NCI-H524 treated with DMSO at 0.1 percent for 48 hours (cell line): ENCODE results near the gene FRMPD1.

ENCODE experiments used
- DNase-seq: peaks from one replicate; lab custom pipeline; 2025; lab: John Stamatoyannopoulos, UW

FRMPD1 gene

DNA sequence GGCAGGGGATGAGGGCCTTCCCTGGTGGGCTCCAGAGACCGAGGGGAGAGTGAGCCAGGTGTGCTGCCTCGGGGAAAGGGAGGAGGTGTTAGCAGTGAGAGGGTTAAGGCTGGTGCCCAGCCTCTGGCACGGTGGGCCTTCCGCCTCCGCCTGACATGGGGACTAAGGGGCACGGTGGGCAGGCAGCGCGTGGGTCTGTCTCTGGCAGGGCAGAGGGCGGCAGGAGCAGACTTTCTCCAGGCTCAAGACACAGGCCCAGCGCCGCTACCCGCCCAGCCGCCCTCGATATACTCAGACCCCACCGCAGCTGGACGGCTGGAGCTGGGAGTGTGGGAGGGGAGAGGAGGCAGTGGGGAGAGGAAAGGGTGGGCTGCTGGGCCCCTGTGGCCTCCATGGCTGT is 14.9 kb upstream of the FRMPD1 start:
- DNase-seq = no peak

DNA sequence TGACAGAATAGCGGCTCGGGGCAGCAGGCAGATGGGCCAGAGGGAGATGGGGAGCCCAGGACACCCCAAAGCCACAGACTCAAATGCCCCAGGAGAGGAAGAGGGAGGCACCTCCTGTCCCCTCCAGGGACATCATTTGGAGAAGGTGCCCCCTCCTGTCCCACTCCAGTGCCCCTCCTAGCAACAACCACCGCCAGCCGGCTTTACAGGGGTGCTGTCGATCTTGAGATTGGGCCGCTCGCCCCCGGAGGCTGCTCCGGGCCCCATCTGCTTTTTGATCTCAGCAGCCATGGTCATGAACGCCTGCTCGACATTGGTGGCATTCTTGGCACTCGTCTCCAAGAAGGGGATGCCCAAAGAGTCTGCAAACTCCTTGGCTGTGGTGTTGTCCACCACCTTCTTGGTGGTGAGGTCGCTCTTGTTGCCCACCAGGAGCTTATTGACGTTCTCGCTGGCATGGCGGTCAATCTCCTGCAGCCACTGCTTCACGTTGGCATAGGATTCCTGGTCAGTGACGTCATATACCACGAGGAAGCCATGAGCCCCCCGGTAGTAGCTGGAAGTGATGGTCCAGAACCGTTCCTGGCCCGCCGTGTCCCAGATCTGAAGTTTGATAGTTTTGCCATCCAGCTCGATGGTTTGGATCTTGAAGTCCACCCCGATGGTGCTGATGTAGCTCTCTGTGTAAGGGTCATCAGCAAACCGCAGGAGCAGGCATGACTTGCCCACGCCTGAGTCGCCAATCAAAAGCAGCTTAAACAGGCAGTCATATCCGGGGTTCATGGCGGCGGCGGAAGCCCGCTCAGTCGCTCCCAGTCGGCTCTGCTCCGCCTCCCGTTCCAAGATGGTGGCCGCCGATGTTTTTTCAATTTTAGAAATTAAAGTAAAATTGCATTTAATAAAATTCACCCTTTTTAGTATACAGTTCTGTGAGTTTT is 14.0 kb upstream of the FRMPD1 start:
- no peak for DNase-seq

GRCh38 chr9:37639109-37639762 is 11.5 kb upstream of the FRMPD1 start:
- DNase-seq = no peak

DNA sequence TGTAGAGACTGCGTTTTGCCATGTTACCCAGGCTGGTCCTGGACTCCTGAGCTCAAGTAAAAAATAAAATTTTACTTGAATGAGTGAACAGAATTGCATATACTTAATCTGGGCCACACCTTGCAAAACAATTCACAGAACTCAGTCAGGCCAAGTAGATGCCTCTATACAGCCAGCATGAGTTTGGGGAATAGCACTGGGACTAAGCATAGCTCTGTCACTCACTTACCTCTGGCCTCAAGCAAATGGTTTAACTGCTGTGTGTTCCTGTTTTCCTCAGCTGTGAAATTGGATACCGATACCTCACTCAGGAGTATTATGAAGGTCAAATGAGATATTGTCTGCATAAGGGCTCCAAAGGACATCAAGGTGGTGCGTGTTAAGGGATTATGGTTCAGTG is 10.9 kb upstream of the FRMPD1 start:
- DNase-seq = peak; percentile 86

DNA sequence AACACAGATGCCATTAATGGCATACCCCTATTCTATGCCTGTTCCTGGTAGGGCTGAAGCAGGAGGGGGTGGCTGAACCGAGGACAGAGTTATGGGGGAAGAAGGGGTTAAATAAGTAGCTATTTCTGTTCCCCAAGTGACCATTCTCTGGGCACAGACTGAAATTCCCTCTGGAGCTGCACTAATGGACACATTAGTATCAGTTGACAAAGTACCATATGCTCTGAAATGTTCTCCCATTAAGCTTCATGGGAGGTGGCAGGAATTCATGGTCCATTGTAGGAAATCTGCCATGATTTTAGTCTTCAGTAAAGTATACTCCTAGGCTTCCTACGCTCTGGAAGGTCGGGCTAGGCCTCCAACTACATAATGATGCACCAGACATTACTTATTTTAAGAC is 10.5 kb upstream of the FRMPD1 start:
- DNase-seq = peak; percentile 86

GRCh38 chr9:37641331-37641730 is 9.4 kb upstream of the FRMPD1 start:
- no peak for DNase-seq

GRCh38 chr9:37643214-37643613 is 7.5 kb upstream of the FRMPD1 start:
- DNase-seq = no peak

DNA sequence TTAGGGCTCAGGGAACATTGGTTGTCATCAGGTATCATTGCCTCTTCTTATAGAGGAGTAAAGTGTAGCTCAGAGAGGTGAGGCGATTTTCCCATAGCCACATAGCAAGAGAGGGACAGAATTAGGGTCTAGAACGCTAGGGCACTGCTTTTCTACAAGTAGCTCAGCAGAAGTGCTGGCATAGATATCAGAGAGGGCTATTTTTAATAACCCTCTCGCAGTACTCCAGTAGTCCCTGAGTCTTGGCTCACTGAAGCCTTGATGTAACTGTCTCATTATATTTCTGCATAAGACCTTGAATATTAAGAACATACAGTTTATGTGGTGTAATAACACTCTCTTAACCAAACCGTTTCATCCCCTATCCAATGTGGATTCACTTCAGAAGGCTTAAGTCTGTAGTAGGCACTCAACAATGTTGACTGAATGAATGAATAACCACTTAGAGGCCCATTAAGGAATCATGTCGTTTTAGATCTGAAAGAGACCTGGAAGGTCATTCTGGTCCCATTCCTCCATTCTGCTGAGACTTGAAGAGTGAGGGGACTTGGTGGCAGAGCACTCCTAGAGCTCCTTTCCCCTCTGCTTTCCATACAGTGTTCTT is 4.7 kb upstream of the FRMPD1 start:
- peak; percentile 43 for DNase-seq

DNA sequence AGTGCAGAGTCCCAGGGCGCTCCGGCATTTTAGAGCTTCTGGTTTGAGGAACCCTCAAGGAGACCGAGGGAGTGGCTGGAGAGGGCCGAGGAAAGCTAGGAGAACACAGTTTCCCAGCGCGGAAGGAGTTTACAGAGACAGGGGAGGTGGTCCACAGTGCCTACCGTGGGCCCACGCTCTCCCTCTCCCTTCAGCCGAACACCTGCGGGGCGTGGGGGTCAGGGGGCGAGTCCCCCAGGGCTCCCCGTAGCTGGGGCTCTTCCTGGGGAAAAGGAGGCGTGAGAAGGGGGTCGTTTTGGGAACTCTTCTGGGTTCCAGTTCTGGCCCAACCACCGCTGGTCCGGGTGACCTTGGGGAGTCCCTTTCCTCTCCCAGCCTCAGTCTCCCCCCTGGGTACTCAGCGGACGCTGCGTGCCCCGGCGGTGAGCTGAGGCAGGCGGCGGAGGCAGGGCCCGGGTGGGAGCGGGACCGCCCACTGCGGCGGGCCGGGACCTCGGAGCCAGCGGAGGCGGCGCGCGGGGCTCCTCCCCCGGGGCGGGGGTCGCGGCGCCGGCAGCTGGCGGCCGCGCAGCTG is 368 bp upstream of the FRMPD1 start:
- no peak for DNase-seq

- no peak for DNase-seq
Observed at GRCh38 chr9:37652261-37652660, 1.5 kb downstream of the FRMPD1 start.

DNA sequence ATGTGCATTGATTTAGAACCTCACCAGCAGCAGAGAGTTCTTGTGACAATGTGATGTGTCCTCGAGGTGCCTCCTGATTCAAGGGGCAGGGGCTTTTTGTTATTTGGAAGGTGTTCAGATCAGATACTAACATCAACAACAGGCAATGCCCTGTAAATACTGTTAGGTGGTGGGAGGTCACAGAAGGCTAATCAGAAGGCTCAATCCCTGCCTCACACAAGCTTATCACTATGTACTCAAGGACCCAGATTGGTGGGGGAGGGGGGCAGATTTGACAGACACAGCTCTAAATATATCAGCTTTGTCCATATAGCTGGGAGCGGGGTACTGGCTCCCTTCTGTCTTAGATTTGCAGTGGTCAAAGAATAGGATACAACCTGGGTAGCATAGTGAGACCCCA is 2.6 kb downstream of the FRMPD1 start:
- DNase-seq = no peak

DNA sequence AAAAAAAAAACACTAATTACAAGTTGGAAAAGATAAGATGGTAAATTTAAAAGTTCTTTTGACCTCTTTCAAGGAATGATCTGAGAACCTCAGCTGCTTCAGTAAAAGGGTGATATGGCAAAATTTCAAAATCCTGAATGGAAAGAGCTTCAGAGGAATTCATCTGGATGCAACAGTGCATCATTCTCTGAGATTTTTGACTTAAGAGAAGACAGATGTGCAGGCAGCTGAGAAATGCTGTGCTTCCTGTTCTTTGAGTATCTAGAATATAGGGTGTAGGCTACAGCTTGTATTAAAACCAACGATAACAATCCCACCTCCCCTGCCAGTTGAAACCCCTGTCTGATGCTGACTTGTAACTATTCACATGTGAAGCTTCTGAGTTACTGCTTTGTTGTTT is 6.2 kb downstream of the FRMPD1 start:
- no peak for DNase-seq

- no peak for DNase-seq
Observed at GRCh38 chr9:37660691-37661090, 9.9 kb downstream of the FRMPD1 start.

GRCh38 chr9:37663926-37664325 is 13.2 kb downstream of the FRMPD1 start:
- no peak for DNase-seq

- no peak for DNase-seq
Observed at GRCh38 chr9:37667706-37668105, 17.0 kb downstream of the FRMPD1 start.

DNA sequence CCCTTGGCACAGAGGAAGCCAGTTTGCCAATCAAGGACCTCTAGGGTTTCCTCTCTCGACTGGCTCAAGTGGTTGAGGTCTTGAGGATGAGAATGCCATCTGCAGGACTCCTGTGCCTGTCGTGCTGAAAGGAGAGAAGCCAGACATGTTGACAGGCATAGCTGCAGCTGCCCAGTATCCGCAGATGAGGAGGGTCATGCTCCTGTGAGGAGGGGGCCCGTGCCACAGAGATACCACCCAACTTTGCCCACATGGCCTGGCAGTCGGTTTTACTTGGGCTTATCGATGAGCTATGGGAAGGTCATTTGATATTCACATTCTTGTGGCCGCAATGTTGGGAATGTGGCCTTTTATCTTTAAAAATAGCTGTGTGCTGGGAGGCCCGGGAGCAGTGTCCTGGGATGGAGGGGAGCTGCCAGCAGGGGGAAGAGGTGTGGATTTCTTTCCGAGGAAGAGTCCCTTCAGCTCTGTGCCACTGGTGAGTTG is 17.4 kb downstream of the FRMPD1 start:
- peak; percentile 48 for DNase-seq

- DNase-seq = no peak
Observed at GRCh38 chr9:37669232-37669631, 18.5 kb downstream of the FRMPD1 start.

DNA sequence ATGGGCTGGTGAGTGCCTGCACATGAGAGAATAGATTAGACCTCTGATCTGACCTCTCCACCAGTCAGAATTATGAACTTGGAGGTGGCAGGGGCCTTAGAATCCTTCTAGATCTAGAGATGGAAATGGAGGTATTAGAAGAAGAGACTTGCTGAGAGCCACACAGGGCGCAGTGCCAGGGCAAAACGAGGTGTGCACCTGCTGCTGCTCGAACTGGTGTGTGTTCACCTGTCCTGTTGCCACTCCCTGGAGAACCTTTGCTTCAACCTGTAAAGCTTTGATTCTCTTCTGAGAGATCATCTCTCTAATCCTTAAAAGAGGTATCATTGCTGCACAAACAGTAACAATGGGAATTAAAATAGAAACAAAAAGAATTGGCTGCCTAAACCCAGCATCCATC is 24.9 kb downstream of the FRMPD1 start:
- DNase-seq = no peak

GRCh38 chr9:37676411-37676830 is 25.7 kb downstream of the FRMPD1 start:
- DNase-seq = peak; percentile 96

DNA sequence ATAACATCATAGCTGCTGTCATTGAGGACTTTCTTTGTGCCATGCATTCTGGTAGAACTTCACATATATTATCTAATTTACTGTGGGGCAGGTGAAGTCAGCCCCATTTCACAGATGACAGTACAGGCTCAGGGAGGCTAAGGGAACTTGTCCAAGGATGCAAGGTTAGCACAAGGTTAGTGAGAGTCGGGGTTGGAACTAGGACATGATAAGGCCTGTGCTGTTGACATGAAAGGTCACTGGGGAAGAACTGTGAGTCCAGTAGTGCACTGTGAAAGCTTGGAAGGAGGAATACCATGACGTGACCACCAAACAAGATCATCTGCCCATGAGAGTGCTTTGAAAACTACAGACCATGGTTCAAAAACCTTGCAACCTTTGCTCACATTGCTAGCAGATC is 26.7 kb downstream of the FRMPD1 start:
- DNase-seq = no peak

DNA sequence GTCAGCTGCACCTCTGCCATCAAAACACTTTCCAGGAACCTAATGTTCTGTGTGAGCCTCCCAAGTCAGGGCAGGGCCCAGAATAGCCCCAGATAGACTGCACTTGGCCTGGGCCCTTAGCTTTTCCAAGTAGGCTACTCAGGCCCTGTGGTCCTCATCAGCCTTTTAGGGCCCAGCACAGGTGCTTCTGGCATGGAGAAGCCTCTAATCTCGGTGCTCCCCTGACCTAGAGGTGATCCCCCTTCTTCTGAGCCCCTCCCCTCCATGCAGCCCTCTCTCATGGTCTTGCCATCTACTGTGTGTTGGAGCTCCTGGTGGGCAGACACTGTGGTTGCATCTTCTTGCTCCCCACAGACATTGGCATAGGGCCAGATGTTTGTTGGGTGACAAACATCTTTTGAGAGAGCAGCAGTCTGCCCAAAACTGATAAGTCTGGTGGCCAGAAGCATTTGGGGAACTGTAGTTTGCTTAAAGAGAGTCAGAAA is 28.1 kb downstream of the FRMPD1 start:
- no peak for DNase-seq

- peak; percentile 81 for DNase-seq
Observed at GRCh38 chr9:37679649-37680402, 29.1 kb downstream of the FRMPD1 start.
